K562 (cell line): ENCODE measurements around the gene SLC30A7. TPM values are rescaled to one million over a fixed set of nuclear protein-coding genes. Genes with fewer than 3 reads are reported as not detected.

Experiments used
- AFF4 ChIP-seq: sonication (generic); formaldehyde crosslinking; IDR thresholded peaks from 2 replicates; pipeline ENCODE4 v1.8.0; 2023; ENCODE audit warnings: mild to moderate bottlenecking, missing genetic modification reagents
- ATF7 ChIP-seq: fragments of 450-650 bp; IDR thresholded peaks from 2 replicates; pipeline ENCODE4 v1.7.1; 2014; ENCODE audit warnings: mild to moderate bottlenecking, moderate library complexity
- CCNT2 ChIP-seq: IDR thresholded peaks from 2 replicates; pipeline ENCODE4 v1.6.1; 2011; ENCODE audit warnings: borderline replicate concordance, low read depth, mild to moderate bottlenecking, moderate library complexity, mixed read lengths, low read length; ENCODE audit not compliant: insufficient read length; ENCODE audit errors: extremely low read depth
- FOXK1 ChIP-seq: sonication (generic); formaldehyde crosslinking; IDR thresholded peaks from 2 replicates; pipeline ENCODE4 v1.8.0; 2022; ENCODE audit warnings: missing genetic modification reagents, mild to moderate bottlenecking, borderline replicate concordance
- GABPA ChIP-seq: fragments of 200-800 bp; sonication (Bioruptor generic); conservative IDR thresholded peaks from 2 replicates; pipeline ENCODE4 v1.6.1; 2016; ENCODE audit warnings: low read depth, missing genetic modification characterization, missing compliant biosample characterization
- MAZ ChIP-seq, 2 experiments: fragments of 450-650 bp in 1 of 2; sonication (generic) in 1 of 2; formaldehyde crosslinking; IDR thresholded peaks in 1 of 2; conservative IDR thresholded peaks in 1 of 2; 2 replicates each; pipeline versions ENCODE4 v1.4.0 to v1.5.0; 2020; ENCODE audit warnings: mild to moderate bottlenecking in 1 of 2, missing genetic modification reagents in 1 of 2
- NCOA1 ChIP-seq: fragments of 450-650 bp; IDR thresholded peaks from 2 replicates; pipeline ENCODE4 v1.6.1; 2016; ENCODE audit warnings: low read depth
- NR2C1 ChIP-seq, 2 experiments: fragments of 450-650 bp; IDR thresholded peaks; 2 replicates each; pipeline ENCODE4 v1.6.1; 2017; ENCODE audit warnings: mild to moderate bottlenecking in 2 of 2, antibody characterized with exemption in 1 of 2, inconsistent platforms in 1 of 2, missing compliant biosample characterization in 1 of 2, missing genetic modification characterization in 1 of 2
- PML ChIP-seq: IDR thresholded peaks from 2 replicates; pipeline ENCODE4 v1.6.1; 2012; ENCODE audit warnings: low read length, inconsistent platforms
- SAP30 ChIP-seq: fragments of 200-600 bp; sonication (generic); IDR thresholded peaks from 2 replicates; pipeline ENCODE4 v1.6.1; 2012; ENCODE audit warnings: borderline replicate concordance, low read depth, mild to moderate bottlenecking, moderate library complexity, low read length, control low read depth, inconsistent platforms; ENCODE audit not compliant: insufficient read depth, poor library complexity, severe bottlenecking
- SRF ChIP-seq, 2 experiments: fragments of 250-450, 450-650 bp in 1 of 2; sonication (Bioruptor Pico) in 1 of 2; sonication (generic) in 1 of 2; formaldehyde crosslinking; IDR thresholded peaks; 2 replicates each; pipeline versions ENCODE4 v1.5.0 to v1.5.1; 2020 to 2022; ENCODE audit warnings: mild to moderate bottlenecking in 1 of 2, missing genetic modification reagents in 1 of 2
- ZBTB11 ChIP-seq, 3 experiments: fragments of 200-800 bp in 1 of 3; fragments of 250-450 bp in 1 of 3; fragments of 450-650 bp in 1 of 3; sonication (Bioruptor Pico) in 1 of 3; sonication (Bioruptor generic) in 1 of 3; formaldehyde crosslinking in 1 of 3; IDR thresholded peaks; 2 replicates each; pipeline versions ENCODE4 v1.6.1 to v1.8.0; 2016 to 2022; ENCODE audit warnings: mild to moderate bottlenecking in 2 of 3, missing genetic modification characterization in 2 of 3, missing compliant biosample characterization in 1 of 3, moderate library complexity in 1 of 3
- polyA plus RNA-seq, 8 experiments: library from polyadenylated mRNA; depleted of rRNA in 4 of 8; stranded (reverse) in 5 of 8; unstranded in 3 of 8; fragments of >200 nt; fragmentation: Nextera tagmentation in 2 of 8; fragmentation: Illumina TruSeq in 1 of 8; extraction: Ambion mirVana in 2 of 8; extraction: Trizol in 1 of 8; gene quantifications; 2 replicates each; pipeline versions ENCODE4 v1.2.1 to v1.2.3, GENCODE V29; 2011 to 2014; ENCODE audit warnings: inconsistent platforms in 1 of 8, missing spikeins in 1 of 8
- total RNA-seq, 7 experiments: library from RNA; depleted of rRNA in 6 of 7; stranded (reverse); fragments of >200 nt in 6 of 7; fragmentation: Illumina TruSeq in 2 of 7; extraction: Trizol in 2 of 7; gene quantifications; 2 replicates each; pipeline versions ENCODE4 v1.2.1 to v1.2.3, GENCODE V29; 2011 to 2021; ENCODE audit warnings: low replicate concordance in 1 of 7
- TF ChIP-seq, protein P1 (sequence below): fragments of 450-650 bp; formaldehyde crosslinking; IDR thresholded peaks from 2 replicates; pipeline ENCODE4 v1.4.0; 2020; ENCODE audit warnings: mild to moderate bottlenecking, moderate library complexity

SLC30A7 gene
- total and polyA plus RNA-seq, 9 of the 15 experiments (the other 6 are each of a cell fraction or from before 2014, with no cell fraction given) = 3.5 to 17.1 (median 7.2) TPM

DNA sequence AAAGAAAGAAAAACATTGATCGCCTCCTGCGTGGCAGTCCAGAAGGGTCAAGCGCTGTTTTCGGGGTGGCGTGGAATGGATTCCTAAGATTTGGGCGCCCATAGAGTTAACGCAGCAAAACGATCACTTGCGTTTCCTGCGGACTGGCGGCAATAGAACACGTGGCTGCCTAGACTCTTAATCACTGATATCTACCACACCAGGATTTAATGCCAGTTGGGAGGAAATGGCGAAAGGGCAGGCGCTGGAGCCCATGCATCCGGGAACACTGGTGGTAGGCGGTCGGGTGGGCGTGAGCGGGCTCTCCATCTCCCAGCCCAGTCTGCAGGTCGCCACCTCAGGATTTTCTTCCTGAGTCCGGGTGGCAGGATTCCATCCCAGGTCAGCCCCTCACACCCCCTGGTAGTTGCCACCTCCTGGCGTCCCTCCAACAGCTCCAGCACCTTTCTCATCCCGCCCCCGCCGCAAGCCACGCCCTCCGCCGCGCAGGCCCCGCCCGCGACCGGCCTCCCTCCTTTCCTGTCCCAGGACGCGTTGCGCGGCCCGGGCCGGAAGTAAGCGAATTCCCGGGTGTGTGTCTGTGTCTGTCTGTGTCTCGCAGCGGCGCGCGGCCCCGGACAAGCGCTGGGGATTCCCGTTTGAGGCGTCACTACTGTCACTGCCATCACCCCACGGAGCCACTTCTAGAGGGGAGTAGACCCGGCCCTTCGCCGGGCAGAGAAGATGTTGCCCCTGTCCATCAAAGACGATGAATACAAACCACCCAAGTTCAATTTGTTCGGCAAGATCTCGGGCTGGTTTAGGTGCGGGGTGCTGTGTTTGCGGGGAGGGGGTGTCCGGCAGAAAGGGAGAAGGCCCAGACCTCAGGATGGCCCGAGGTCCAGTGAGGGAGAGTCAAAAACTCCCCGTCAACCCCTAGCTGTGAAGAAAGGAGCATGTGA is at the start of gene SLC30A7 (continued):
- peak; percentile 23; the same call in 1 of the 2 replicates for TF ChIP-seq FOXK1 (CRISPR knock-in tag)
- peak; percentile 55 for TF ChIP-seq SAP30
- TF ChIP-seq CCNT2 = peak; percentile 66
- TF ChIP-seq PML = peak; percentile 55; the same call in 1 of the 2 replicates
- peak; percentile 80 for TF ChIP-seq GABPA
- TF ChIP-seq ZBTB11 (CRISPR knock-in tag; IDR thresholded peaks at IDR 0.05) = peak in 1 of 3 experiments; percentile 49; a peak in 2 of 6 replicates
- TF ChIP-seq MAZ (CRISPR knock-in tag; conservative IDR thresholded peaks at IDR 0.05 in 1 of 2, IDR thresholded peaks at IDR 0.05 in 1 of 2) = peak in 1 of 2 experiments; percentile 65
- TF ChIP-seq AFF4 (CRISPR knock-in tag) = 0 out of 2 replicates have a peak, but pooled peaks have one; percentile 17
- TF ChIP-seq NR2C1 (IDR thresholded peaks at IDR 0.05) = no peak
- no peak for TF ChIP-seq NR2C1 (tag; IDR thresholded peaks at IDR 0.05)
- peak in 1 of 2 experiments; percentile 43; a peak in 1 of 4 replicates for TF ChIP-seq SRF (CRISPR knock-in tag; IDR thresholded peaks at IDR 0.05)
- TF ChIP-seq, protein P1, sequence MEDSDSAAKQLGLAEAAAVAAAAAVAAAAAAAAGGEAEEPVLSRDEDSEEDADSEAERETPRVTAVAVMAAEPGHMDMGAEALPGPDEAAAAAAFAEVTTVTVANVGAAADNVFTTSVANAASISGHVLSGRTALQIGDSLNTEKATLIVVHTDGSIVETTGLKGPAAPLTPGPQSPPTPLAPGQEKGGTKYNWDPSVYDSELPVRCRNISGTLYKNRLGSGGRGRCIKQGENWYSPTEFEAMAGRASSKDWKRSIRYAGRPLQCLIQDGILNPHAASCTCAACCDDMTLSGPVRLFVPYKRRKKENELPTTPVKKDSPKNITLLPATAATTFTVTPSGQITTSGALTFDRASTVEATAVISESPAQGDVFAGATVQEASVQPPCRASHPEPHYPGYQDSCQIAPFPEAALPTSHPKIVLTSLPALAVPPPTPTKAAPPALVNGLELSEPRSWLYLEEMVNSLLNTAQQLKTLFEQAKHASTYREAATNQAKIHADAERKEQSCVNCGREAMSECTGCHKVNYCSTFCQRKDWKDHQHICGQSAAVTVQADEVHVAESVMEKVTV = 0 out of 2 replicates have a peak, but pooled peaks have one; percentile 17
- no peak for TF ChIP-seq NCOA1
- 0 out of 2 replicates have a peak, but pooled peaks have one; percentile 12 for TF ChIP-seq ATF7
